NCI-H146 treated with DMSO at 0.1 percent for 48 hours (cell line): Measurements from ENCODE around the gene GALNT2.

Experiments
- DNase-seq: peaks from one replicate; lab custom pipeline; 2025; ENCODE audit not compliant: unreplicated experiment; lab: John Stamatoyannopoulos, UW

GALNT2 gene

DNA sequence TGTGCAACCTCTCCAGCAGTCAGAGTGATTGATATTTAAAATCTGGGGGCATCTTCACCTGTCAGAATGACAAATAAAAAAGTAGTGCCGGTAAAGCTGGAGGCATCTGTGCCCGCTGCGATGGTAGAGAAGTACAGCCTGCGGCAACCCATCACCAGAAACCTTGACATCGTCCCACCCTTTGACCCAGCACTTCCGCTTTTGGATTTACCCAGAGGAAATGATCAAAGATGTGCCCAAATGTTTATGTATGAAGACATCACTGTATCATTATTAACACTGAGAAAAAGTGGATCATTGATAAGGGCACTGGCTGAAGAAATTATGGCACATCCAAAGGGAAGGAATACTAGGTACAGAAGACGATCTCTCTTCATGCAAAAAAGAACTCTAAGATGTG is 263.1 kb downstream of the GALNT2 start:
- no peak for DNase-seq
